ENCODE measurements around the gene RAB11FIP5. TPM values are rescaled to one million over a fixed set of nuclear protein-coding genes. Genes with fewer than 3 reads are reported as not detected.
A peak's percentile ranks its signal among the peaks of the same experiment; 100 is the strongest.

Gene RAB11FIP5
- total RNA-seq, 1 donor from 2014 or later, result 27.7 TPM

DNA sequence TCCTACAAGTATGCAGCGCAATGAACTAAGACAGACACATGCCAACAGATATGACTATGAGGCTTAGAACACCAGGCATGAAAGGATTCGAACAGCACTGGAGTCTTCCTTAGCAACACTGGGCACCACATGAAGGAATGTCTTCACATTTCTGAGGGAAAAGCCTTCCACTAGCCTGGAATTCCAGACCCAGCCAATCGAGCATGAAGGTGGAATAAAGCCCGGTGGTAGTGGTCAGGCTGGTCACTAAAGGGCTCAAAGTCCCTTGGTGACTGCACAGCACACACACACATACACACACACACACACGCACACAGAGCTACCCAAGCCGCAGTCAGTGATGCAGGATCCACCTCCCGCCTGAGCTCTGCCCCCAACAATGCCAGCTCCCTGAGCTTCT, 21.6 kb downstream of the RAB11FIP5 start:
- no peak overlapping the region for H3K4me3 ChIP-seq (ENCODE audit: low read depth, low read length)
- DNase-seq (ENCODE audit: low read depth), result peak; percentile 96
- TF ChIP-seq, protein P1, sequence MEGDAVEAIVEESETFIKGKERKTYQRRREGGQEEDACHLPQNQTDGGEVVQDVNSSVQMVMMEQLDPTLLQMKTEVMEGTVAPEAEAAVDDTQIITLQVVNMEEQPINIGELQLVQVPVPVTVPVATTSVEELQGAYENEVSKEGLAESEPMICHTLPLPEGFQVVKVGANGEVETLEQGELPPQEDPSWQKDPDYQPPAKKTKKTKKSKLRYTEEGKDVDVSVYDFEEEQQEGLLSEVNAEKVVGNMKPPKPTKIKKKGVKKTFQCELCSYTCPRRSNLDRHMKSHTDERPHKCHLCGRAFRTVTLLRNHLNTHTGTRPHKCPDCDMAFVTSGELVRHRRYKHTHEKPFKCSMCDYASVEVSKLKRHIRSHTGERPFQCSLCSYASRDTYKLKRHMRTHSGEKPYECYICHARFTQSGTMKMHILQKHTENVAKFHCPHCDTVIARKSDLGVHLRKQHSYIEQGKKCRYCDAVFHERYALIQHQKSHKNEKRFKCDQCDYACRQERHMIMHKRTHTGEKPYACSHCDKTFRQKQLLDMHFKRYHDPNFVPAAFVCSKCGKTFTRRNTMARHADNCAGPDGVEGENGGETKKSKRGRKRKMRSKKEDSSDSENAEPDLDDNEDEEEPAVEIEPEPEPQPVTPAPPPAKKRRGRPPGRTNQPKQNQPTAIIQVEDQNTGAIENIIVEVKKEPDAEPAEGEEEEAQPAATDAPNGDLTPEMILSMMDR (conservative IDR thresholded peaks at IDR 0.05; ENCODE audit: low read depth, low read length), result no peak

DNA sequence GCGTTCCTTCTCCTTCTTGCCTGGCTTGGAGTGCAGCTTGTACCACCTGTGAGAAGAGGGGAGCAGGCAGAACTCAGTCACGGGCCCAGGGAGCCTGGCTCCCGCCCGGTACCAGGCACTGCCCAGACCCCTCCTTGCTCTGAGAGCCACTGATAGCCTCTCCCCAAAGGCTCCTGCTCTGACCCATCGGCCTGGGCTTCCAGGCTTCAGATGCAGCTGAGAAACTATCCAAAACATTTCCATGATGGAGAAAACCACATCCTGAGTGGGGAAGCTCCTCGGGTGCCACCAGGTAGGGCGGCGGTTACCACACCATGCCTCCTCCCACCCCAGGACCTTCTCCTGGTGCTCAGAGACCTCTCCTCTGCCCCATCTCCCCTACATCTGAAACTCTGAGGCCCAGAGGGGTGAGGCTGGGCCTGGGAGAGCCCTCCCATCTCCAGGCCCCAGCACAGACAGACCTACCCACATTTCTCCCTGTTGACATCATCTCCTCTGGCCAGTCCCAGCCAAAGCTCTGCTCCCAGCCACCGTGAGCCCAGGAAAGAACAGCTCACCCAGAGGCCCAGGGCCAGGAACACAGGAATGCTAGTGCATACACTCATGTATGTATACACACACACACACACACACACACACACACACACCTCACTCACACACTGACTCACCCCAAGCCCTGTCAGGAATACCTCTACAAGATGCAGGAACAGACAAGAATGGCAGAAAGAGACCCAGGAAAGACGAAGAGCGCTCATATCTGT, 23.3 kb downstream of the RAB11FIP5 start:
- peak; percentile 83 for DNase-seq (ENCODE audit: low read depth)
- H3K4me3 ChIP-seq (ENCODE audit: low read depth, low read length), result no peak overlapping the region
- TF ChIP-seq, protein P1 (conservative IDR thresholded peaks at IDR 0.05; ENCODE audit: low read depth, low read length), result no peak

DNA sequence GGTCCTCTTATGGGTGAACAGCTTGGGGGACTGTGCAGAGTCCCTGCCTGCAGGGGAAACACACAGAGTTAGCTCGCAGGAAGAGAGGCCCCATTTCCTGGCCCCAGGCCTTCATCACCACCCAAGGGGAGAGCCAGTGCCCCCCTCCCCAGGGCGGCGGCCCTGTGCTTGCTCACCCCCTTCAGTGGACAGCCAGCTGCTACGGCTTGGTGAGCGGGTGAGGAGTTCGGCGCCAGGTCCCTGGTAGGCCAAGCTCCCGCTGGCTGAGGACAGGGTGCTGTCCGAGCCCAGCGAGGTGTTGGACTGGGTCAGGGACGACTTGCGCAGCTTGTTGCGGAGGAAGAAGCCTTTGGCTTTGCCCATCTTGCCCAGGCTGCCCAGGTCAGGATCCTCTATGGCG, 24.0 kb downstream of the RAB11FIP5 start:
- TF ChIP-seq, protein P1 (conservative IDR thresholded peaks at IDR 0.05; ENCODE audit: low read depth, low read length), result no peak
- DNase-seq (ENCODE audit: low read depth), result no peak
- no peak overlapping the region for H3K4me3 ChIP-seq (ENCODE audit: low read depth, low read length)

DNA sequence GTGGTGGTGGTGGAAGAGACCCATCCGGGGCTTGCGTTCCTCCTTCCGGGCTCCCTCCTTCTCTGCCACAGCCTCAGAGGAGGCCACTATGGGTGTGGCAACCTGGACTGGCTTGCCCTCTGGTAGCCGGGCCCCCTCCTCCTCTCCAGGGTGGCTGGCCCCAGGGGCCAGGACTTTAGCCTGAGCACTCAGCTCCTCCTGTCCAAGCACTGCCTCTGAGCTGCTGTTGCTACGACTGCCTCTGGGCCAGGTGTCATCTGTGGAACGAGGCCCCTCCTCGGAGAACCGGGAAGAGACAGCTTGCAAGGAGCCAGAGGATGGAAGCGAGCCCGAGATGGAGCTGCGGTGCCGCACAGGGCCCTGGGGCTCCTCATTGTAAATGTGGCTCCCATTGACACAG, 24.5 kb downstream of the RAB11FIP5 start:
- DNase-seq (ENCODE audit: low read depth), result no peak
- H3K4me3 ChIP-seq (ENCODE audit: low read depth, low read length), result no peak overlapping the region
- TF ChIP-seq, protein P1 (conservative IDR thresholded peaks at IDR 0.05; ENCODE audit: low read depth, low read length), result no peak

DNA sequence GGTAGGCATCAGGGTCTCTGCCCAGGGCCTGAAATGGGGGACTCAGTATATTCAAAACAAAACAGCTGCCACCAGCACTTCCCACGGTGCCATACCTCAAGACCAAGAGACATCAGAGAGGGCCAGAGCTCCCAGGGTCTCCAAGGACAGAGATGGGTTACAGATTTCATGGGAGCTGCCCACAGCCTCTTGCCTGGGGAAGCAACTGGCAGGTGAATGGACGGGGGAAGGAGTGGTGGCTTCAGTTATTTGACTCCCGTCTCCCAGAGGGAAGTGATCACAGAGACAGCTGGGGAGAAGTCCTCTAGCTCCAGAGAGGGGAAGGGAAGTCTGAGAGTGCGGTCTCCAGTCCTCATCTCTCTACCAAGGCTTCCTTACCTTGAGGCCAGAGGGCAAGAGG, 25.4 kb downstream of the RAB11FIP5 start:
- TF ChIP-seq, protein P1 (conservative IDR thresholded peaks at IDR 0.05; ENCODE audit: low read depth, low read length), result no peak
- no peak for DNase-seq (ENCODE audit: low read depth)
- H3K4me3 ChIP-seq (ENCODE audit: low read depth, low read length), result no peak overlapping the region

DNA sequence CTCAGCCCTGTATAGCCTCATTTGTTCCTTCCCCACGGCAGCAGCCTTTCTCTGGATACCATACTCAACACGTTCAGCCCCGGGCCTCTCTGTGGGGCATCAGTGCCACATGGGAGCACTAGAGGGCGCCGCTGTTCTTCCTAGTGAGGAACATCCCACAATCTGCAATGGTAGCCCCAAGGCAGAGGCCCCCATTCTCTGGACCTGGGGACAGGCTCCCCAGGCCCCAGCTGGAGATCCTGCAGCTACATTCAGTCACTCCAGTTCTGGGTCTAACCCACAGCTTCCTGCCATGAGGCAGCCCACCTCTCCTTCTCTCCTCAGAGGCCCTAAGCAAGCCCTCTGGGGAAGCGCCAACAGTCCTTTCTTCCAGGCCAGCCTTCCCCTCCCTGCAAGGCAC, 27.1 kb downstream of the RAB11FIP5 start:
- no peak overlapping the region for H3K4me3 ChIP-seq (ENCODE audit: low read depth, low read length)
- TF ChIP-seq, protein P1 (conservative IDR thresholded peaks at IDR 0.05; ENCODE audit: low read depth, low read length), result peak; percentile 94
- DNase-seq (ENCODE audit: low read depth), result no peak

DNA sequence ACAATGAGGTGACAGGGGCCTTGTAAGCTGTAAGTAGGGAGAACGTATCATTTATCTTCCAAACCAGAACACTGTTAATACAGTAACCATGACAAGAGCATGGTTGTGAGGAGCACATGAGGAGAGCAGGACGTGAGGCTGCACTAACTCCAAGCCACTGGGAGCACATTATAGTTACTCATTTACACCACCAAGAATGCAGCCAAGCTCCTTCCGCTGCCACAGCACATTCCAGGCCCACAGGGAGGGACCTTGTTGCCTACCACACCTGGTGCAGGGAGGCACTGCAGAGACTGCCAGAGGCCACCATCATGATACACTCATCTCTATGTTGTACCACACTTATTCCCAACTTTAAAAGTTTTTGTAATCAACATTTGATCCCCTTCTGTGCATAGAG, 27.8 kb downstream of the RAB11FIP5 start:
- peak; percentile 65 for DNase-seq (ENCODE audit: low read depth)
- H3K4me3 ChIP-seq (ENCODE audit: low read depth, low read length), result no peak overlapping the region
- TF ChIP-seq, protein P1 (conservative IDR thresholded peaks at IDR 0.05; ENCODE audit: low read depth, low read length), result no peak
